ENCODE results near the gene CDH4.

- TF ChIP-seq POLR2A (IDR thresholded peaks at IDR 0.05) (no peak), CTCF (IDR thresholded peaks at IDR 0.05) (no peak)
These were observed 332.8 kb downstream of the CDH4 start for GRCh38 chr20:61584851-61585250.
